ENCODE data around the gene CKAP5. TPM values are rescaled to one million over a fixed set of nuclear protein-coding genes. Genes with fewer than 3 reads are reported as not detected.

The CKAP5 gene
- polyA plus RNA-seq, 1 donor (not counting 4 experiments of a cell fraction or from before 2014, with no cell fraction given) = 96.4 TPM

GRCh38 chr11:46729110-46730027 is 116.7 kb downstream of the CKAP5 start:
- Histone ChIP-seq H3K36me3 (ENCODE audit: control insufficient read depth in 2 of 2, extremely low read depth in 1 of 2, insufficient read depth in 2 of 2, low read length in 2 of 2) (no peaks in the 10 kb centered on the region), H3K4me3 (ENCODE audit: control insufficient read depth in 2 of 3, extremely low read depth in 1 of 3, insufficient read depth in 2 of 3, low read depth in 1 of 3, low read length in 3 of 3) (no peak overlapping the region), H3K9me3 (ENCODE audit: control insufficient read depth, low read depth, low read length) (no peaks in the 10 kb centered on the region), H3K9me1 (ENCODE audit: control insufficient read depth, extremely low read depth, insufficient read depth, low read length) (no peaks in the 10 kb centered on the region), H3K4me2 (ENCODE audit: control insufficient read depth, extremely low read depth, insufficient read depth, low read depth, low read length) (no peak overlapping the region), H4K20me1 (ENCODE audit: control insufficient read depth, extremely low read depth, insufficient read depth, low read length) (no peaks in the 10 kb centered on the region), H3K27me3 (ENCODE audit: control insufficient read depth, extremely low read depth, insufficient read depth, low read length) (no peaks in the 10 kb centered on the region), H3K27ac (ENCODE audit: control insufficient read depth, insufficient read depth, low read length) (no peak overlapping the region), H3K9ac (ENCODE audit: control insufficient read depth, extremely low read depth, insufficient read depth, low read length) (no peak overlapping the region), H2AFZ (ENCODE audit: control insufficient read depth, low read length) (no peak overlapping the region), H3K79me2 (ENCODE audit: control insufficient read depth, insufficient read depth, low read length) (no peaks in the 10 kb centered on the region), H3K4me1 (ENCODE audit: control insufficient read depth, extremely low read depth, insufficient read depth, low read length) (no peaks in the 10 kb centered on the region)
- dilution Hi-C loops (cut with MboI; ENCODE audit: extremely low pct_ligation_motif_present, low sequenced_read_pairs) = no loop called here
- no peak for TF ChIP-seq EZH2 (IDR thresholded peaks at IDR 0.05; ENCODE audit: low read length)
- TF ChIP-seq, protein P1, sequence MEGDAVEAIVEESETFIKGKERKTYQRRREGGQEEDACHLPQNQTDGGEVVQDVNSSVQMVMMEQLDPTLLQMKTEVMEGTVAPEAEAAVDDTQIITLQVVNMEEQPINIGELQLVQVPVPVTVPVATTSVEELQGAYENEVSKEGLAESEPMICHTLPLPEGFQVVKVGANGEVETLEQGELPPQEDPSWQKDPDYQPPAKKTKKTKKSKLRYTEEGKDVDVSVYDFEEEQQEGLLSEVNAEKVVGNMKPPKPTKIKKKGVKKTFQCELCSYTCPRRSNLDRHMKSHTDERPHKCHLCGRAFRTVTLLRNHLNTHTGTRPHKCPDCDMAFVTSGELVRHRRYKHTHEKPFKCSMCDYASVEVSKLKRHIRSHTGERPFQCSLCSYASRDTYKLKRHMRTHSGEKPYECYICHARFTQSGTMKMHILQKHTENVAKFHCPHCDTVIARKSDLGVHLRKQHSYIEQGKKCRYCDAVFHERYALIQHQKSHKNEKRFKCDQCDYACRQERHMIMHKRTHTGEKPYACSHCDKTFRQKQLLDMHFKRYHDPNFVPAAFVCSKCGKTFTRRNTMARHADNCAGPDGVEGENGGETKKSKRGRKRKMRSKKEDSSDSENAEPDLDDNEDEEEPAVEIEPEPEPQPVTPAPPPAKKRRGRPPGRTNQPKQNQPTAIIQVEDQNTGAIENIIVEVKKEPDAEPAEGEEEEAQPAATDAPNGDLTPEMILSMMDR (optimal IDR thresholded peaks at IDR 0.05 in 1 of 3, IDR thresholded peaks at IDR 0.05 in 1 of 3, conservative IDR thresholded peaks at IDR 0.05 in 1 of 3; ENCODE audit: extremely low read depth in 1 of 3, insufficient read depth in 2 of 3, low read length in 3 of 3) = no peak
- FAIRE-seq = no peak
- no peak for DNase-seq (ENCODE audit: low read depth, low spot score)

GRCh38 chr11:46728659-46729040 is 117.4 kb downstream of the CKAP5 start:
- H3K79me2 ChIP-seq (ENCODE audit: control insufficient read depth, insufficient read depth, low read length) = no peaks in the 10 kb centered on the region
- no peaks in the 10 kb centered on the region for H3K27me3 ChIP-seq (ENCODE audit: control insufficient read depth, extremely low read depth, insufficient read depth, low read length)
- H2AFZ ChIP-seq (ENCODE audit: control insufficient read depth, low read length) = no peak overlapping the region
- H3K9ac ChIP-seq (ENCODE audit: control insufficient read depth, extremely low read depth, insufficient read depth, low read length) = no peak overlapping the region
- H3K36me3 ChIP-seq (ENCODE audit: control insufficient read depth in 2 of 2, extremely low read depth in 1 of 2, insufficient read depth in 2 of 2, low read length in 2 of 2) = no peaks in the 10 kb centered on the region
- no peak overlapping the region for H3K4me3 ChIP-seq (ENCODE audit: control insufficient read depth in 2 of 3, extremely low read depth in 1 of 3, insufficient read depth in 2 of 3, low read depth in 1 of 3, low read length in 3 of 3)
- TF ChIP-seq EZH2 (IDR thresholded peaks at IDR 0.05; ENCODE audit: low read length) = no peak
- TF ChIP-seq, protein P1 (optimal IDR thresholded peaks at IDR 0.05 in 1 of 3, IDR thresholded peaks at IDR 0.05 in 1 of 3, conservative IDR thresholded peaks at IDR 0.05 in 1 of 3; ENCODE audit: extremely low read depth in 1 of 3, insufficient read depth in 2 of 3, low read length in 3 of 3) = no peak
- DNase-seq (ENCODE audit: low read depth, low spot score) = no peak
- no peaks in the 10 kb centered on the region for H3K9me1 ChIP-seq (ENCODE audit: control insufficient read depth, extremely low read depth, insufficient read depth, low read length)
- no peak overlapping the region for H3K27ac ChIP-seq (ENCODE audit: control insufficient read depth, insufficient read depth, low read length)
- FAIRE-seq = no peak
- H4K20me1 ChIP-seq (ENCODE audit: control insufficient read depth, extremely low read depth, insufficient read depth, low read length) = no peaks in the 10 kb centered on the region
- H3K4me2 ChIP-seq (ENCODE audit: control insufficient read depth, extremely low read depth, insufficient read depth, low read depth, low read length) = no peak overlapping the region
- dilution Hi-C loops (cut with MboI; ENCODE audit: extremely low pct_ligation_motif_present, low sequenced_read_pairs) = no loop called here
- H3K9me3 ChIP-seq (ENCODE audit: control insufficient read depth, low read depth, low read length) = no peaks in the 10 kb centered on the region
- H3K4me1 ChIP-seq (ENCODE audit: control insufficient read depth, extremely low read depth, insufficient read depth, low read length) = no peaks in the 10 kb centered on the region
